HepG2 (cell line): ENCODE results near the gene PALS1. TPM values are rescaled to one million over a fixed set of nuclear protein-coding genes. Genes with fewer than 3 reads are reported as not detected.

Source experiments
- ATAC-seq: fragments of 200-7000 bp; cut with Tn5 transposase; 3 replicates; pipeline ENCODE4 v1.9.1; 2020; ENCODE audit warnings: mild to moderate bottlenecking, moderate library complexity
- BruUV-seq: library from RNA; stranded (reverse); fragments of 400-500 nt; replicated peaks from 2 replicates; lab custom pipeline; 2021; lab: Mats Ljungman, UMichigan
- CTCF ChIA-PET: fragments of 300-600 bp; formaldehyde crosslinking; extraction: SDS; loops from one replicate; lab custom pipeline; 2021; ENCODE audit warnings: low total read pairs, inconsistent platforms, low intra/inter-chr PET ratio; lab: Yijun Ruan, JAX
- POLR2A ChIA-PET: fragments of 350-600 bp; sonication (Branson Sonifier 250); formaldehyde crosslinking; loops from one replicate; lab custom pipeline; 2020; ENCODE audit warnings: antibody characterized with exemption, inconsistent platforms; lab: Yijun Ruan, JAX
- DNase-seq: peaks from one replicate; pipeline ENCODE4 v3.0.0-alpha.2; 2015; ENCODE audit warnings: low spot score
- FAIRE-seq: peaks from 3 replicates; lab custom pipeline; 2011; peaks lifted over from hg19 to GRCh38; lab: Jason Lieb, UNC
- H2AFZ ChIP-seq: one replicate; pipeline ENCODE4 v1.6.1; 2011; ENCODE audit warnings: low read length, inconsistent platforms
- H3K27ac ChIP-seq: fragments of 300-600 bp; 3 replicates; pipeline ENCODE4 v1.8.0; 2011; ENCODE audit warnings: mixed run types, mild to moderate bottlenecking, mixed read lengths, low read length, inconsistent platforms; ENCODE audit not compliant: insufficient read depth; ENCODE audit errors: extremely low read length
- H3K27me3 ChIP-seq, 2 experiments: fragments of 200-600 bp in 1 of 2; 2 replicates in 1 of 2; 3 replicates in 1 of 2; pipeline versions ENCODE4 v1.6.0 to v1.8.0; 2011; ENCODE audit warnings: low read length in 2 of 2, mild to moderate bottlenecking in 2 of 2, moderate library complexity in 2 of 2, inconsistent platforms in 1 of 2; ENCODE audit not compliant: insufficient read depth in 2 of 2, control insufficient read depth in 1 of 2
- H3K36me3 ChIP-seq, 2 experiments: fragments of 200-600 bp in 1 of 2; replicated peaks in 1 of 2; 2 replicates in 1 of 2; 3 replicates in 1 of 2; pipeline versions ENCODE4 v1.5.1 to v1.8.0; 2011; ENCODE audit warnings: low read length in 2 of 2, inconsistent platforms in 1 of 2; ENCODE audit not compliant: insufficient read depth in 2 of 2, control insufficient read depth in 1 of 2
- H3K4me1 ChIP-seq: 2 replicates; pipeline ENCODE4 v1.5.1; 2012; ENCODE audit warnings: low read length, inconsistent platforms; ENCODE audit not compliant: insufficient read depth
- H3K4me2 ChIP-seq: 2 replicates; pipeline ENCODE4 v1.6.0; 2011; ENCODE audit warnings: low read depth, low read length, inconsistent platforms
- H3K4me3 ChIP-seq, 3 experiments: fragments of 200-600 bp in 1 of 3; sonication (generic), shearing (Covaris generic) in 1 of 3; replicated peaks in 1 of 3; 2 replicates each; pipeline ENCODE4 v1.5.1; 2011 to 2016; ENCODE audit warnings: low read length in 3 of 3, inconsistent platforms in 2 of 3, low read depth in 2 of 3, mild to moderate bottlenecking in 2 of 3, control low read depth in 1 of 3, mixed read lengths in 1 of 3; ENCODE audit not compliant: insufficient read depth in 1 of 3
- H3K79me2 ChIP-seq: one replicate; pipeline ENCODE4 v1.6.1; 2011; ENCODE audit warnings: low read length, inconsistent platforms; ENCODE audit not compliant: insufficient read depth
- H3K9ac ChIP-seq: 2 replicates; pipeline ENCODE4 v1.6.0; 2011; ENCODE audit warnings: mild to moderate bottlenecking, low read depth, low read length, inconsistent platforms; ENCODE audit not compliant: insufficient read depth
- H3K9me3 ChIP-seq: 2 replicates; pipeline ENCODE4 v1.5.1; 2012; ENCODE audit warnings: mild to moderate bottlenecking, low read length
- H4K20me1 ChIP-seq: 2 replicates; pipeline ENCODE4 v1.6.0; 2011; ENCODE audit warnings: inconsistent platforms, mild to moderate bottlenecking, low read length, moderate library complexity; ENCODE audit not compliant: insufficient read depth
- IKZF1 ChIP-seq: fragments of 450-650 bp; IDR thresholded peaks from 2 replicates; pipeline ENCODE4 v1.7.1; 2016
- NR2F1 ChIP-seq, 2 experiments: fragments of 450-650 bp in 1 of 2; formaldehyde crosslinking in 1 of 2; IDR thresholded peaks; 2 replicates each; pipeline versions ENCODE4 v1.5.0 to v1.6.1; 2016 to 2020; ENCODE audit warnings: mild to moderate bottlenecking in 1 of 2, missing compliant biosample characterization in 1 of 2, missing genetic modification reagents in 1 of 2, moderate library complexity in 1 of 2
- NR3C1 ChIP-seq: sonication (generic); formaldehyde crosslinking; IDR thresholded peaks from 2 replicates; pipeline ENCODE4 v1.4.0; 2020; ENCODE audit warnings: missing genetic modification reagents
- REL ChIP-seq: sonication (generic); formaldehyde crosslinking; conservative IDR thresholded peaks from 2 replicates; pipeline ENCODE4 v1.8.0; 2022; ENCODE audit warnings: mild to moderate bottlenecking, missing genetic modification reagents, moderate library complexity
- RFX1 ChIP-seq: fragments of 450-650 bp; IDR thresholded peaks from 2 replicates; pipeline ENCODE4 v1.6.1; 2017
- WIZ ChIP-seq: sonication (generic); formaldehyde crosslinking; IDR thresholded peaks from 2 replicates; pipeline ENCODE4 v1.5.1; 2020; ENCODE audit warnings: mild to moderate bottlenecking, missing genetic modification reagents
- ZNF282 ChIP-seq: fragments of 450-650 bp; IDR thresholded peaks from 2 replicates; pipeline ENCODE4 v1.6.1; 2018; ENCODE audit not compliant: partially characterized antibody
- WGBS: methylation state at CpG from one replicate; pipeline ENCODE4 v1.1.6; 2017; ENCODE audit warnings: low lambda C conversion rate; 5-methylcytosine and 5-hydroxymethylcytosine counted together
- in situ Hi-C: cut with HindIII; loops from 2 replicates; pipeline ENCODE4 v1.10.0; 2017; ENCODE audit warnings: low pct_unique_long_range_greater_than_20kb; ENCODE audit not compliant: extremely low pct_ligation_motif_present
- intact Hi-C: fragments of 100-400 bp; cut with micrococcal nuclease; formaldehyde crosslinking; loops from one replicate; pipeline ENCODE4 v1.10.0; 2022; ENCODE audit not compliant: unreplicated experiment
- polyA plus RNA-seq, 8 experiments: library from polyadenylated mRNA; depleted of rRNA in 3 of 8; stranded (reverse) in 7 of 8; unstranded in 1 of 8; fragments of >200 nt; fragmentation: Illumina TruSeq in 4 of 8; extraction: Trizol in 4 of 8; gene quantifications; 2 replicates each; pipeline versions ENCODE4 v1.2.1 to v1.2.3, GENCODE V29; 2011 to 2016; ENCODE audit warnings: low read depth in 4 of 8, missing spikeins in 1 of 8, mixed read lengths in 1 of 8; ENCODE audit not compliant: insufficient read depth in 1 of 8
- total RNA-seq, 5 experiments: library from RNA; depleted of rRNA; stranded (reverse); fragments of >200 nt; fragmentation: Illumina TruSeq; extraction: Trizol; gene quantifications; 2 replicates each; pipeline ENCODE4 v1.2.3, GENCODE V29; 2016; ENCODE audit warnings: low read depth in 1 of 5
- TF ChIP-seq, protein P1 (sequence below): sonication (generic); formaldehyde crosslinking; IDR thresholded peaks from 2 replicates; pipeline ENCODE4 v1.4.0; 2020; ENCODE audit warnings: mild to moderate bottlenecking, missing genetic modification reagents
- TF ChIP-seq, protein P2 (sequence below): sonication (generic); formaldehyde crosslinking; IDR thresholded peaks from 2 replicates; pipeline ENCODE4 v1.4.0; 2020; ENCODE audit warnings: mild to moderate bottlenecking, missing genetic modification reagents

The PALS1 gene
- total and polyA plus RNA-seq, 2 of the 13 experiments (the other 11 are each of a cell fraction or from before 2014, with no cell fraction given) = 8.8 to 20.0 TPM

DNA sequence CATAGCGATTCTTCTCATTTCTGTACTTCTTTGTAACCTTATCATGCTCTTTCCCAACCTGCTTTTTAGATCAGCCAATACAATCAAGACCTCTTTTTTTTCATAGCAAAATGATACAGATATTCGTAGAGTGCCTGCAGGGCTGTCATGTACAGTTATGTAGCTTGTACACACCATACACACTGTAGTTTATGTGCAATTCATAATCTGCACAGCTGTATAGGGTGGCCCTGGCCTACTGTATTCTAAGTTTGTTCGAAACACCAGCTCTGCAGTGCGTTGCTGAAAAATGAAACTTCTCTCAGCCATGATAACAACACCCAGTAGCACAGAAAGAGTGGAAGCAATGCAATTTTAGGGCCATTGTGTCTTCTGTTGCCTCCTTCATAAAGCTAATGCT is 15.7 kb upstream of the PALS1 start:
- intact Hi-C loops (no loop called here), in situ Hi-C loops (no loop called here)
- no peaks in the 10 kb centered on the region for H3K36me3 ChIP-seq
- H3K9me3 ChIP-seq = no peaks in the 10 kb centered on the region
- no peaks in the 10 kb centered on the region for H4K20me1 ChIP-seq
- POLR2A ChIA-PET = no interaction called here
- WGBS = 47% methylated on average over 4 of the region's 4 CpGs
- no peak overlapping the region for H3K4me2 ChIP-seq
- H3K4me1 ChIP-seq = peaks cover 9% of the 10 kb centered on the region
- no peak overlapping the region for H3K4me3 ChIP-seq
- ATAC-seq (no peak), DNase-seq (no peak), FAIRE-seq (no peak)
- CTCF ChIA-PET = no interaction called here
- H3K27ac ChIP-seq = no peak overlapping the region
- TF ChIP-seq, protein P1, sequence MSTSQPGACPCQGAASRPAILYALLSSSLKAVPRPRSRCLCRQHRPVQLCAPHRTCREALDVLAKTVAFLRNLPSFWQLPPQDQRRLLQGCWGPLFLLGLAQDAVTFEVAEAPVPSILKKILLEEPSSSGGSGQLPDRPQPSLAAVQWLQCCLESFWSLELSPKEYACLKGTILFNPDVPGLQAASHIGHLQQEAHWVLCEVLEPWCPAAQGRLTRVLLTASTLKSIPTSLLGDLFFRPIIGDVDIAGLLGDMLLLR = no peak
- TF ChIP-seq RFX1 (no peak), WIZ (CRISPR knock-in tag) (no peak), NR3C1 (no peak), NR2F1 (CRISPR knock-in tag; IDR thresholded peaks at IDR 0.05) (no peak), IKZF1 (no peak), REL (CRISPR knock-in tag) (no peak), ZNF282 (no peak)
- TF ChIP-seq, protein P2, sequence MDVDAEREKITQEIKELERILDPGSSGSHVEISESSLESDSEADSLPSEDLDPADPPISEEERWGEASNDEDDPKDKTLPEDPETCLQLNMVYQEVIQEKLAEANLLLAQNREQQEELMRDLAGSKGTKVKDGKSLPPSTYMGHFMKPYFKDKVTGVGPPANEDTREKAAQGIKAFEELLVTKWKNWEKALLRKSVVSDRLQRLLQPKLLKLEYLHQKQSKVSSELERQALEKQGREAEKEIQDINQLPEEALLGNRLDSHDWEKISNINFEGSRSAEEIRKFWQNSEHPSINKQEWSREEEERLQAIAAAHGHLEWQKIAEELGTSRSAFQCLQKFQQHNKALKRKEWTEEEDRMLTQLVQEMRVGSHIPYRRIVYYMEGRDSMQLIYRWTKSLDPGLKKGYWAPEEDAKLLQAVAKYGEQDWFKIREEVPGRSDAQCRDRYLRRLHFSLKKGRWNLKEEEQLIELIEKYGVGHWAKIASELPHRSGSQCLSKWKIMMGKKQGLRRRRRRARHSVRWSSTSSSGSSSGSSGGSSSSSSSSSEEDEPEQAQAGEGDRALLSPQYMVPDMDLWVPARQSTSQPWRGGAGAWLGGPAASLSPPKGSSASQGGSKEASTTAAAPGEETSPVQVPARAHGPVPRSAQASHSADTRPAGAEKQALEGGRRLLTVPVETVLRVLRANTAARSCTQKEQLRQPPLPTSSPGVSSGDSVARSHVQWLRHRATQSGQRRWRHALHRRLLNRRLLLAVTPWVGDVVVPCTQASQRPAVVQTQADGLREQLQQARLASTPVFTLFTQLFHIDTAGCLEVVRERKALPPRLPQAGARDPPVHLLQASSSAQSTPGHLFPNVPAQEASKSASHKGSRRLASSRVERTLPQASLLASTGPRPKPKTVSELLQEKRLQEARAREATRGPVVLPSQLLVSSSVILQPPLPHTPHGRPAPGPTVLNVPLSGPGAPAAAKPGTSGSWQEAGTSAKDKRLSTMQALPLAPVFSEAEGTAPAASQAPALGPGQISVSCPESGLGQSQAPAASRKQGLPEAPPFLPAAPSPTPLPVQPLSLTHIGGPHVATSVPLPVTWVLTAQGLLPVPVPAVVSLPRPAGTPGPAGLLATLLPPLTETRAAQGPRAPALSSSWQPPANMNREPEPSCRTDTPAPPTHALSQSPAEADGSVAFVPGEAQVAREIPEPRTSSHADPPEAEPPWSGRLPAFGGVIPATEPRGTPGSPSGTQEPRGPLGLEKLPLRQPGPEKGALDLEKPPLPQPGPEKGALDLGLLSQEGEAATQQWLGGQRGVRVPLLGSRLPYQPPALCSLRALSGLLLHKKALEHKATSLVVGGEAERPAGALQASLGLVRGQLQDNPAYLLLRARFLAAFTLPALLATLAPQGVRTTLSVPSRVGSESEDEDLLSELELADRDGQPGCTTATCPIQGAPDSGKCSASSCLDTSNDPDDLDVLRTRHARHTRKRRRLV (CRISPR knock-in tag) = no peak
- H3K27me3 ChIP-seq = 0 out of 5 replicates have a peak, but pooled peaks cover 0 to 4% of the 10 kb centered on the region in 2 experiments
- no peak overlapping the region for H2AFZ ChIP-seq
- BruUV-seq = no TSS peak
- H3K79me2 ChIP-seq = no peaks in the 10 kb centered on the region
- no peak overlapping the region for H3K9ac ChIP-seq
